HG03457 (cell line): ENCODE data around the gene ADGRF5.
"Not testable (repeated sequence)": the region's sequence is repeated elsewhere in the genome, so short reads cannot be mapped to it uniquely, and the experiment has no call there.

Source experiments
- ATAC-seq: cut with Tn5 transposase; IDR thresholded peaks from one replicate; pipeline ENCODE4 v1.9.1; 2021; ENCODE audit warnings: moderate number of reproducible peaks; ENCODE audit not compliant: unreplicated experiment

ADGRF5 gene

GRCh38 chr6:46834257-46834916 lies 87.4 kb downstream of the ADGRF5 start:
- ATAC-seq = not testable (repeated sequence)

GRCh38 chr6:46832816-46833215 lies 88.9 kb downstream of the ADGRF5 start:
- no peak for ATAC-seq

- no peak for ATAC-seq
These were observed 92.8 kb downstream of the ADGRF5 start for GRCh38 chr6:46828939-46829338.

GRCh38 chr6:46821458-46821881 lies 100.3 kb downstream of the ADGRF5 start:
- no peak for ATAC-seq

- no peak for ATAC-seq
These were observed 102.2 kb downstream of the ADGRF5 start for GRCh38 chr6:46819561-46819960.

- no peak for ATAC-seq
These were observed 105.1 kb downstream of the ADGRF5 start for GRCh38 chr6:46816626-46817025.

GRCh38 chr6:46815130-46815529 lies 106.6 kb downstream of the ADGRF5 start:
- ATAC-seq = no peak

GRCh38 chr6:46808806-46809205 lies 112.9 kb downstream of the ADGRF5 start:
- ATAC-seq = no peak
